ENCODE measurements around the gene CACNA1B. TPM values are rescaled to one million over a fixed set of nuclear protein-coding genes. Genes with fewer than 3 reads are reported as not detected.
"Not testable (repeated sequence)": the region's sequence is repeated elsewhere in the genome, so short reads cannot be mapped to it uniquely, and the experiment has no call there.

CACNA1B gene
- total RNA-seq, 2 experiments from 2014 or later = not detected

GRCh38 chr9:138073408-138073807 is 195.8 kb downstream of the CACNA1B start:
- no peaks in the 10 kb centered on the region for H3K9me3 Mint-ChIP-seq
- H3K27me3 Mint-ChIP-seq = no peaks in the 10 kb centered on the region
- H3K4me1 Mint-ChIP-seq = no peaks in the 10 kb centered on the region
- H3K27ac Mint-ChIP-seq = no peak overlapping the region
- no peaks in the 10 kb centered on the region for H3K36me3 Mint-ChIP-seq (ENCODE audit: low read depth)
- POLR2A ChIA-PET = no interaction called here
- peak; percentile 9 for DNase-seq
- H3K4me3 Mint-ChIP-seq = no peak overlapping the region
- CTCF ChIA-PET = no interaction called here

- no peaks in the 10 kb centered on the region for H3K27me3 Mint-ChIP-seq
- no peak overlapping the region for H3K4me3 Mint-ChIP-seq
- H3K9me3 Mint-ChIP-seq = no peaks in the 10 kb centered on the region
- ChIA-PET POLR2A (no interaction called here), CTCF (no interaction called here)
- peak; percentile 9 for DNase-seq
- H3K27ac Mint-ChIP-seq = no peak overlapping the region
- no peaks in the 10 kb centered on the region for H3K36me3 Mint-ChIP-seq (ENCODE audit: low read depth)
- no peaks in the 10 kb centered on the region for H3K4me1 Mint-ChIP-seq
Measured at GRCh38 chr9:138073808-138074207, 196.2 kb downstream of the CACNA1B start.

GRCh38 chr9:138074516-138074915 is 196.9 kb downstream of the CACNA1B start:
- peaks cover 2% of the 10 kb centered on the region for H3K27me3 Mint-ChIP-seq
- no peak overlapping the region for H3K27ac Mint-ChIP-seq
- H3K4me3 Mint-ChIP-seq = no peak overlapping the region
- H3K36me3 Mint-ChIP-seq (ENCODE audit: low read depth) = no peaks in the 10 kb centered on the region
- DNase-seq = no peak
- POLR2A ChIA-PET = no interaction called here
- CTCF ChIA-PET = no interaction called here
- no peaks in the 10 kb centered on the region for H3K4me1 Mint-ChIP-seq
- no peaks in the 10 kb centered on the region for H3K9me3 Mint-ChIP-seq

- Mint-ChIP-seq H3K9me3 (no peaks in the 10 kb centered on the region), H3K36me3 (ENCODE audit: low read depth) (no peaks in the 10 kb centered on the region), H3K4me1 (no peaks in the 10 kb centered on the region), H3K4me3 (no peak overlapping the region), H3K27me3 (peaks cover 6% of the 10 kb centered on the region), H3K27ac (no peak overlapping the region)
- peak; percentile 8 for DNase-seq
- ChIA-PET CTCF (no interaction called here), POLR2A (no interaction called here)
Measured at GRCh38 chr9:138075496-138075895, 197.9 kb downstream of the CACNA1B start.

- H3K36me3 Mint-ChIP-seq (ENCODE audit: low read depth) = no peaks in the 10 kb centered on the region
- H3K9me3 Mint-ChIP-seq = no peaks in the 10 kb centered on the region
- H3K27ac Mint-ChIP-seq = no peak overlapping the region
- no peak overlapping the region for H3K4me3 Mint-ChIP-seq
- peaks cover 6% of the 10 kb centered on the region for H3K27me3 Mint-ChIP-seq
- DNase-seq = peak; percentile 5
- H3K4me1 Mint-ChIP-seq = no peaks in the 10 kb centered on the region
- POLR2A ChIA-PET = no interaction called here
- CTCF ChIA-PET = no interaction called here
Measured at GRCh38 chr9:138075961-138076649, 198.5 kb downstream of the CACNA1B start.

- POLR2A ChIA-PET = no interaction called here
Measured at GRCh38 chr9:138076650-138077009, 199.0 kb downstream of the CACNA1B start.

GRCh38 chr9:138077126-138077525 is 199.5 kb downstream of the CACNA1B start:
- Mint-ChIP-seq H3K4me3 (no peak overlapping the region), H3K4me1 (no peaks in the 10 kb centered on the region), H3K36me3 (ENCODE audit: low read depth) (no peaks in the 10 kb centered on the region), H3K27ac (no peak overlapping the region), H3K9me3 (no peaks in the 10 kb centered on the region), H3K27me3 (peaks cover 8% of the 10 kb centered on the region)
- POLR2A ChIA-PET = no interaction called here
- CTCF ChIA-PET = no interaction called here
- DNase-seq = peak; percentile 12

More at GRCh38 chr9:138076650-138077009, 199.0 kb downstream of the CACNA1B start:
- no peak for DNase-seq
- Mint-ChIP-seq H3K27me3 (peaks cover 8% of the 10 kb centered on the region), H3K9me3 (no peaks in the 10 kb centered on the region), H3K27ac (no peak overlapping the region), H3K4me3 (no peak overlapping the region), H3K4me1 (no peaks in the 10 kb centered on the region), H3K36me3 (ENCODE audit: low read depth) (no peaks in the 10 kb centered on the region)
- CTCF ChIA-PET = no interaction called here

- Mint-ChIP-seq H3K9me3 (no peaks in the 10 kb centered on the region), H3K27me3 (peaks cover 8% of the 10 kb centered on the region), H3K4me3 (no peak overlapping the region), H3K36me3 (ENCODE audit: low read depth) (no peaks in the 10 kb centered on the region), H3K4me1 (no peaks in the 10 kb centered on the region), H3K27ac (no peak overlapping the region)
- DNase-seq = peak; percentile 4
- CTCF ChIA-PET = no interaction called here
- POLR2A ChIA-PET = no interaction called here
Measured at GRCh38 chr9:138077898-138078540, 200.4 kb downstream of the CACNA1B start.

- DNase-seq = no peak
Measured at GRCh38 chr9:138078846-138079245, 201.3 kb downstream of the CACNA1B start.

GRCh38 chr9:138080979-138081378 is 203.4 kb downstream of the CACNA1B start:
- no peak for DNase-seq
- Mint-ChIP-seq H3K27me3 (peaks cover 8% of the 10 kb centered on the region), H3K4me1 (no peaks in the 10 kb centered on the region), H3K36me3 (ENCODE audit: low read depth) (no peaks in the 10 kb centered on the region), H3K9me3 (peaks cover 11% of the 10 kb centered on the region), H3K27ac (no peak overlapping the region), H3K4me3 (no peak overlapping the region)
- CTCF ChIA-PET = no interaction called here
- POLR2A ChIA-PET = no interaction called here

More at GRCh38 chr9:138078846-138079245, 201.3 kb downstream of the CACNA1B start:
- ChIA-PET CTCF (no interaction called here), POLR2A (no interaction called here)
- Mint-ChIP-seq H3K36me3 (ENCODE audit: low read depth) (no peaks in the 10 kb centered on the region), H3K27me3 (peaks cover 8% of the 10 kb centered on the region), H3K27ac (no peak overlapping the region), H3K4me1 (no peaks in the 10 kb centered on the region), H3K9me3 (no peaks in the 10 kb centered on the region), H3K4me3 (no peak overlapping the region)

GRCh38 chr9:138082918-138083636 is 205.5 kb downstream of the CACNA1B start:
- CTCF ChIA-PET = no interaction called here
- DNase-seq = peak; percentile 12
- no peak overlapping the region for H3K4me3 Mint-ChIP-seq
- H3K9me3 Mint-ChIP-seq = peaks cover 15% of the 10 kb centered on the region
- POLR2A ChIA-PET = no interaction called here
- H3K36me3 Mint-ChIP-seq (ENCODE audit: low read depth) = no peaks in the 10 kb centered on the region
- no peak overlapping the region for H3K27ac Mint-ChIP-seq
- H3K4me1 Mint-ChIP-seq = no peaks in the 10 kb centered on the region
- peaks cover 8% of the 10 kb centered on the region for H3K27me3 Mint-ChIP-seq

- Mint-ChIP-seq H3K36me3 (ENCODE audit: low read depth) (no peaks in the 10 kb centered on the region), H3K4me1 (no peaks in the 10 kb centered on the region), H3K27me3 (peaks cover 8% of the 10 kb centered on the region), H3K9me3 (peaks cover 15% of the 10 kb centered on the region), H3K27ac (no peak overlapping the region), H3K4me3 (no peak overlapping the region)
- DNase-seq = peak; percentile 11
- POLR2A ChIA-PET = no interaction called here
- CTCF ChIA-PET = no interaction called here
Measured at GRCh38 chr9:138083873-138084272, 206.3 kb downstream of the CACNA1B start.

GRCh38 chr9:138085568-138085967 is 208.0 kb downstream of the CACNA1B start:
- ChIA-PET POLR2A (no interaction called here), CTCF (no interaction called here)
- Mint-ChIP-seq H3K27me3 (peaks cover 10% of the 10 kb centered on the region), H3K4me1 (no peaks in the 10 kb centered on the region), H3K9me3 (peaks cover 15% of the 10 kb centered on the region), H3K36me3 (ENCODE audit: low read depth) (no peaks in the 10 kb centered on the region), H3K27ac (no peak overlapping the region), H3K4me3 (no peak overlapping the region)
- DNase-seq = no peak

GRCh38 chr9:138092057-138092456 is 214.5 kb downstream of the CACNA1B start:
- H3K9me3 Mint-ChIP-seq; H3K27ac Mint-ChIP-seq; DNase-seq; H3K4me1 Mint-ChIP-seq; H3K27me3 Mint-ChIP-seq; POLR2A ChIA-PET; CTCF ChIA-PET; H3K4me3 Mint-ChIP-seq; H3K36me3 Mint-ChIP-seq (ENCODE audit: low read depth): not testable (repeated sequence)
